K562 (cell line): ENCODE data around the gene GULP1. TPM values are rescaled to one million over a fixed set of nuclear protein-coding genes. Genes with fewer than 3 reads are reported as not detected.
A peak's percentile ranks its signal among the peaks of the same experiment; 100 is the strongest.

Experiments used
- BRF2 ChIP-seq: IDR thresholded peaks from 3 replicates; pipeline ENCODE4 v1.6.1; 2011; ENCODE audit warnings: borderline replicate concordance, mild to moderate bottlenecking; ENCODE audit not compliant: insufficient read length, insufficient read depth
- CHD1 ChIP-seq: fragments of 200-600 bp; sonication (generic); IDR thresholded peaks from one replicate; pipeline ENCODE4 v1.6.1; 2012; ENCODE audit warnings: mild to moderate bottlenecking, moderate library complexity, low read length, inconsistent platforms
- CXXC5 ChIP-seq: fragments of 250-450 bp; sonication (Bioruptor Pico); IDR thresholded peaks from 2 replicates; pipeline ENCODE4 v1.8.0; 2022; ENCODE audit warnings: inconsistent platforms, mild to moderate bottlenecking, moderate library complexity
- DDX20 ChIP-seq: fragments of 450-650 bp; IDR thresholded peaks from 2 replicates; pipeline ENCODE4 v1.6.1; 2016; ENCODE audit warnings: missing genetic modification characterization, low read depth, mild to moderate bottlenecking, missing compliant biosample characterization, moderate library complexity
- FOXO4 ChIP-seq: fragments of 450-650 bp; formaldehyde crosslinking; IDR thresholded peaks from 2 replicates; pipeline ENCODE4 v1.4.0; 2020; ENCODE audit warnings: mild to moderate bottlenecking, moderate library complexity
- HDAC2 ChIP-seq: fragments of 450-650 bp; IDR thresholded peaks from 2 replicates; pipeline ENCODE4 v1.6.1; 2016; ENCODE audit warnings: mild to moderate bottlenecking
- HMG20B ChIP-seq: fragments of 250-450 bp; sonication (Bioruptor Pico); IDR thresholded peaks from 2 replicates; pipeline ENCODE4 v1.5.0; 2021; ENCODE audit warnings: mild to moderate bottlenecking
- MTA3 ChIP-seq: fragments of 450-650 bp; formaldehyde crosslinking; IDR thresholded peaks from 2 replicates; pipeline ENCODE4 v1.6.1; 2017; ENCODE audit warnings: mild to moderate bottlenecking, borderline replicate concordance
- MYC ChIP-seq, 2 experiments: fragments of 250-450 bp in 1 of 2; sonication (Bioruptor Pico) in 1 of 2; IDR thresholded peaks; 2 replicates each; pipeline versions ENCODE4 v1.5.1 to v1.6.1; 2012 to 2021; ENCODE audit warnings: low read depth in 2 of 2, borderline replicate concordance in 1 of 2, improper control_type of control experiment in 1 of 2, low read length in 1 of 2, mild to moderate bottlenecking in 1 of 2, moderate library complexity in 1 of 2
- NFATC3 ChIP-seq: fragments of 450-650 bp; IDR thresholded peaks from 2 replicates; pipeline ENCODE4 v1.6.1; 2017; ENCODE audit warnings: mild to moderate bottlenecking
- NUFIP1 ChIP-seq: fragments of 450-650 bp; IDR thresholded peaks from 2 replicates; pipeline ENCODE4 v1.6.1; 2018; ENCODE audit not compliant: partially characterized antibody
- POLR3A ChIP-seq: IDR thresholded peaks from 2 replicates; pipeline ENCODE4 v1.6.1; 2011; ENCODE audit warnings: borderline replicate concordance, mild to moderate bottlenecking, moderate library complexity; ENCODE audit not compliant: insufficient read length, insufficient read depth; ENCODE audit errors: extremely low read depth
- SIN3A ChIP-seq, 2 experiments: fragments of 150-350 bp in 1 of 2; IDR thresholded peaks; 2 replicates each; pipeline ENCODE4 v1.6.1; 2011 to 2016; ENCODE audit warnings: borderline replicate concordance in 2 of 2, low read depth in 2 of 2, low read length in 2 of 2, mild to moderate bottlenecking in 2 of 2, moderate library complexity in 2 of 2; ENCODE audit not compliant: control insufficient read depth in 1 of 2
- SIN3B ChIP-seq: fragments of 450-650 bp; IDR thresholded peaks from 2 replicates; pipeline ENCODE4 v1.6.1; 2017; ENCODE audit warnings: low read depth, mild to moderate bottlenecking, moderate library complexity
- SMAD4 ChIP-seq: fragments of 250-450 bp; sonication (Bioruptor Pico); conservative IDR thresholded peaks from 2 replicates; pipeline ENCODE4 v1.8.0; 2021; ENCODE audit warnings: inconsistent platforms, mild to moderate bottlenecking, moderate library complexity
- SMARCE1 ChIP-seq: fragments of 450-650 bp; IDR thresholded peaks from 2 replicates; pipeline ENCODE4 v1.7.1; 2016; ENCODE audit warnings: mild to moderate bottlenecking
- SRSF3 ChIP-seq: fragments of 200-400 bp; formaldehyde crosslinking; IDR thresholded peaks from 2 replicates; pipeline ENCODE4 v1.6.1; 2016; ENCODE audit warnings: mild to moderate bottlenecking, low read length, moderate library complexity; ENCODE audit not compliant: insufficient read depth
- TCF7L2 ChIP-seq: fragments of 150-350 bp; IDR thresholded peaks from 2 replicates; pipeline ENCODE4 v1.6.1; 2016; ENCODE audit warnings: low read depth, mild to moderate bottlenecking, low read length, moderate library complexity
- THAP12 ChIP-seq: fragments of 250-450 bp; sonication (Bioruptor Pico); IDR thresholded peaks from 2 replicates; pipeline ENCODE4 v1.9.0; 2021; ENCODE audit warnings: mild to moderate bottlenecking, inconsistent platforms
- ZBTB17 ChIP-seq: fragments of 450-650 bp; formaldehyde crosslinking; IDR thresholded peaks from 2 replicates; pipeline ENCODE4 v1.4.0; 2020; ENCODE audit warnings: mild to moderate bottlenecking
- ZNF165 ChIP-seq: fragments of 250-450 bp; sonication (Bioruptor Pico); IDR thresholded peaks from 2 replicates; pipeline ENCODE4 v1.4.0; 2020; ENCODE audit warnings: borderline replicate concordance
- polyA plus RNA-seq, 8 experiments: library from polyadenylated mRNA; depleted of rRNA in 4 of 8; stranded (reverse) in 5 of 8; unstranded in 3 of 8; fragments of >200 nt; fragmentation: Nextera tagmentation in 2 of 8; fragmentation: Illumina TruSeq in 1 of 8; extraction: Ambion mirVana in 2 of 8; extraction: Trizol in 1 of 8; gene quantifications; 2 replicates each; pipeline versions ENCODE4 v1.2.1 to v1.2.3, GENCODE V29; 2011 to 2014; ENCODE audit warnings: inconsistent platforms in 1 of 8, missing spikeins in 1 of 8
- total RNA-seq, 7 experiments: library from RNA; depleted of rRNA in 6 of 7; stranded (reverse); fragments of >200 nt in 6 of 7; fragmentation: Illumina TruSeq in 2 of 7; extraction: Trizol in 2 of 7; gene quantifications; 2 replicates each; pipeline versions ENCODE4 v1.2.1 to v1.2.3, GENCODE V29; 2011 to 2021; ENCODE audit warnings: low replicate concordance in 1 of 7
- TF ChIP-seq, protein P1 (sequence below): sonication (generic); formaldehyde crosslinking; IDR thresholded peaks from 2 replicates; pipeline ENCODE4 v1.8.0; 2022; ENCODE audit warnings: mild to moderate bottlenecking, missing genetic modification reagents

The GULP1 gene
- total and polyA plus RNA-seq, 9 of the 15 experiments (the other 6 are each of a cell fraction or from before 2014, with no cell fraction given), result 8.5 to 25.3 (median 19.5) TPM

- TF ChIP-seq THAP12 (no peak), DDX20 (no peak), SRSF3 (no peak), SIN3A (IDR thresholded peaks at IDR 0.05; ENCODE audit: borderline replicate concordance in 2 of 2, control insufficient read depth in 1 of 2, low read depth in 2 of 2, low read length in 2 of 2) (0 out of 4 replicates have a peak, but pooled peaks of 1 of the 2 experiments have one; percentile 41), NFATC3 (no peak), ZBTB17 (CRISPR knock-in tag) (no peak), SMARCE1 (no peak), MYC (IDR thresholded peaks at IDR 0.05; ENCODE audit: low read depth, low read length) (peak; percentile 61; the same call in 1 of the 2 replicates), MYC (CRISPR knock-in tag; IDR thresholded peaks at IDR 0.05; ENCODE audit: borderline replicate concordance, low read depth) (no peak), POLR3A (no peak), CHD1 (peak; percentile 67), CXXC5 (CRISPR knock-in tag) (0 out of 2 replicates have a peak, but pooled peaks have one; percentile 34), FOXO4 (CRISPR knock-in tag) (no peak), HMG20B (CRISPR knock-in tag) (no peak), ZNF165 (CRISPR knock-in tag) (no peak), BRF2 (no peak), TCF7L2 (no peak), MTA3 (no peak), HDAC2 (no peak), SMAD4 (CRISPR knock-in tag) (no peak), SIN3B (no peak), NUFIP1 (no peak)
- TF ChIP-seq, protein P1, sequence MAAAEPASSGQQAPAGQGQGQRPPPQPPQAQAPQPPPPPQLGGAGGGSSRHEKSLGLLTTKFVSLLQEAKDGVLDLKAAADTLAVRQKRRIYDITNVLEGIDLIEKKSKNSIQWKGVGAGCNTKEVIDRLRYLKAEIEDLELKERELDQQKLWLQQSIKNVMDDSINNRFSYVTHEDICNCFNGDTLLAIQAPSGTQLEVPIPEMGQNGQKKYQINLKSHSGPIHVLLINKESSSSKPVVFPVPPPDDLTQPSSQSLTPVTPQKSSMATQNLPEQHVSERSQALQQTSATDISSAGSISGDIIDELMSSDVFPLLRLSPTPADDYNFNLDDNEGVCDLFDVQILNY (CRISPR knock-in tag), result no peak
These were observed 920 bp downstream of the GULP1 start (continued) for GRCh38 chr2:188292348-188293239.
